ENCODE results near the gene TOR1AIP2.

The TOR1AIP2 gene

DNA sequence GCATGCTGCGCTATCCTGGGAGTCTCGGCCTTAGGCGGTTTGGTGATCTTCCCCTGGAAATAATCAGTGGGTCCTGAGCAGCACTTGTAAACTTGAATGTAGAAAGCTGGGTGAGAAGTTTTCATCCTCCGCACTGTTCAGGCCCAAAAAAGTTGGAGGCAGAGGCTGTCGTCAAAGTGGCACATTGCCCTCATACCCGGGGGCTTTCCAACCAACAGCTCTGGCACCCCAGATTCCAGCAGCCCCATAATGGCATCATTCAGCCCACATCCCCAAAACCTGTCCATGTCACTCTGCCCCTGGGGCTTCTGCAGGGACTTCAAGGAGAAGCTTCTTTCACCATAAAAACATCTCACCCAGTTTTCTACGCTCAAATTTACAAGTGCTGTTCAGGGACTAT is 59.3 kb downstream of the TOR1AIP2 start:
- TF ChIP-seq ZNF565 (CRISPR knock-in tag; conservative IDR thresholded peaks at IDR 0.05; ENCODE audit: low read depth), result no peak
- ATAC-seq, result no peak

DNA sequence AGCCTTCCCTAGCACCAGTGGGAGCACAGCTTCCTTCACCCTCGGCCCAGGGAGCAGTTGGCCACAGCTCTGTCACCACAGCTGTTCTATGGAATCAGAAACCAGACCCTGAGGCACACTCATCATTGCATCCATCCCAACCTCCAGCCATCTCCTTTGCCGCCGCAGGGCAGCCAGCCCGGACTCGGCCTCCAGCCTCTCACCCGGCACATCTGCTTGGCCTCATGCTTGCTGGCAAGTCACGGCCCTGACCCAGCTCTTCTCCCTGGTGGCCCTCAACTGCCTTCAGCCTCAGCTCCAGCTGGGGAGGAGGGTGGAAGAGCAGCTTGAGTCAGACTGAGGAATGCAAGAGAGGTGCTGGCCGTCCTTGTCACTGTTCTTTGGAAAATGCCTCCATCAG is 59.8 kb downstream of the TOR1AIP2 start:
- TF ChIP-seq ESRRG (CRISPR knock-in tag; IDR thresholded peaks at IDR 0.05) (no peak), PPARA (CRISPR knock-in tag; IDR thresholded peaks at IDR 0.05; ENCODE audit: borderline replicate concordance) (no peak), ARNTL (CRISPR knock-in tag; IDR thresholded peaks at IDR 0.05; ENCODE audit: borderline replicate concordance, low read depth) (no peak), RARB (CRISPR knock-in tag; IDR thresholded peaks at IDR 0.05) (no peak), BACH2 (CRISPR knock-in tag; IDR thresholded peaks at IDR 0.05; ENCODE audit: borderline replicate concordance) (no peak), ZFP3 (CRISPR knock-in tag; IDR thresholded peaks at IDR 0.05) (no peak), ISL1 (CRISPR knock-in tag; IDR thresholded peaks at IDR 0.05) (no peak), ZNF565 (CRISPR knock-in tag; conservative IDR thresholded peaks at IDR 0.05; ENCODE audit: low read depth) (no peak)
- TF ChIP-seq, protein P1, sequence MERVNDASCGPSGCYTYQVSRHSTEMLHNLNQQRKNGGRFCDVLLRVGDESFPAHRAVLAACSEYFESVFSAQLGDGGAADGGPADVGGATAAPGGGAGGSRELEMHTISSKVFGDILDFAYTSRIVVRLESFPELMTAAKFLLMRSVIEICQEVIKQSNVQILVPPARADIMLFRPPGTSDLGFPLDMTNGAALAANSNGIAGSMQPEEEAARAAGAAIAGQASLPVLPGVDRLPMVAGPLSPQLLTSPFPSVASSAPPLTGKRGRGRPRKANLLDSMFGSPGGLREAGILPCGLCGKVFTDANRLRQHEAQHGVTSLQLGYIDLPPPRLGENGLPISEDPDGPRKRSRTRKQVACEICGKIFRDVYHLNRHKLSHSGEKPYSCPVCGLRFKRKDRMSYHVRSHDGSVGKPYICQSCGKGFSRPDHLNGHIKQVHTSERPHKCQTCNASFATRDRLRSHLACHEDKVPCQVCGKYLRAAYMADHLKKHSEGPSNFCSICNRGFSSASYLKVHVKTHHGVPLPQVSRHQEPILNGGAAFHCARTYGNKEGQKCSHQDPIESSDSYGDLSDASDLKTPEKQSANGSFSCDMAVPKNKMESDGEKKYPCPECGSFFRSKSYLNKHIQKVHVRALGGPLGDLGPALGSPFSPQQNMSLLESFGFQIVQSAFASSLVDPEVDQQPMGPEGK (CRISPR knock-in tag; IDR thresholded peaks at IDR 0.05; ENCODE audit: borderline replicate concordance), result no peak
- TF ChIP-seq, protein P2, sequence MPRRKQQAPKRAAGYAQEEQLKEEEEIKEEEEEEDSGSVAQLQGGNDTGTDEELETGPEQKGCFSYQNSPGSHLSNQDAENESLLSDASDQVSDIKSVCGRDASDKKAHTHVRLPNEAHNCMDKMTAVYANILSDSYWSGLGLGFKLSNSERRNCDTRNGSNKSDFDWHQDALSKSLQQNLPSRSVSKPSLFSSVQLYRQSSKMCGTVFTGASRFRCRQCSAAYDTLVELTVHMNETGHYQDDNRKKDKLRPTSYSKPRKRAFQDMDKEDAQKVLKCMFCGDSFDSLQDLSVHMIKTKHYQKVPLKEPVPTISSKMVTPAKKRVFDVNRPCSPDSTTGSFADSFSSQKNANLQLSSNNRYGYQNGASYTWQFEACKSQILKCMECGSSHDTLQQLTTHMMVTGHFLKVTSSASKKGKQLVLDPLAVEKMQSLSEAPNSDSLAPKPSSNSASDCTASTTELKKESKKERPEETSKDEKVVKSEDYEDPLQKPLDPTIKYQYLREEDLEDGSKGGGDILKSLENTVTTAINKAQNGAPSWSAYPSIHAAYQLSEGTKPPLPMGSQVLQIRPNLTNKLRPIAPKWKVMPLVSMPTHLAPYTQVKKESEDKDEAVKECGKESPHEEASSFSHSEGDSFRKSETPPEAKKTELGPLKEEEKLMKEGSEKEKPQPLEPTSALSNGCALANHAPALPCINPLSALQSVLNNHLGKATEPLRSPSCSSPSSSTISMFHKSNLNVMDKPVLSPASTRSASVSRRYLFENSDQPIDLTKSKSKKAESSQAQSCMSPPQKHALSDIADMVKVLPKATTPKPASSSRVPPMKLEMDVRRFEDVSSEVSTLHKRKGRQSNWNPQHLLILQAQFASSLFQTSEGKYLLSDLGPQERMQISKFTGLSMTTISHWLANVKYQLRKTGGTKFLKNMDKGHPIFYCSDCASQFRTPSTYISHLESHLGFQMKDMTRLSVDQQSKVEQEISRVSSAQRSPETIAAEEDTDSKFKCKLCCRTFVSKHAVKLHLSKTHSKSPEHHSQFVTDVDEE (CRISPR knock-in tag; IDR thresholded peaks at IDR 0.05), result no peak
- TF ChIP-seq, protein P3, sequence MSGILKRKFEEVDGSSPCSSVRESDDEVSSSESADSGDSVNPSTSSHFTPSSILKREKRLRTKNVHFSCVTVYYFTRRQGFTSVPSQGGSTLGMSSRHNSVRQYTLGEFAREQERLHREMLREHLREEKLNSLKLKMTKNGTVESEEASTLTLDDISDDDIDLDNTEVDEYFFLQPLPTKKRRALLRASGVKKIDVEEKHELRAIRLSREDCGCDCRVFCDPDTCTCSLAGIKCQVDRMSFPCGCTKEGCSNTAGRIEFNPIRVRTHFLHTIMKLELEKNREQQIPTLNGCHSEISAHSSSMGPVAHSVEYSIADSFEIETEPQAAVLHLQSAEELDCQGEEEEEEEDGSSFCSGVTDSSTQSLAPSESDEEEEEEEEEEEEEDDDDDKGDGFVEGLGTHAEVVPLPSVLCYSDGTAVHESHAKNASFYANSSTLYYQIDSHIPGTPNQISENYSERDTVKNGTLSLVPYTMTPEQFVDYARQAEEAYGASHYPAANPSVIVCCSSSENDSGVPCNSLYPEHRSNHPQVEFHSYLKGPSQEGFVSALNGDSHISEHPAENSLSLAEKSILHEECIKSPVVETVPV (CRISPR knock-in tag; IDR thresholded peaks at IDR 0.05), result no peak
- TF ChIP-seq, protein P4, sequence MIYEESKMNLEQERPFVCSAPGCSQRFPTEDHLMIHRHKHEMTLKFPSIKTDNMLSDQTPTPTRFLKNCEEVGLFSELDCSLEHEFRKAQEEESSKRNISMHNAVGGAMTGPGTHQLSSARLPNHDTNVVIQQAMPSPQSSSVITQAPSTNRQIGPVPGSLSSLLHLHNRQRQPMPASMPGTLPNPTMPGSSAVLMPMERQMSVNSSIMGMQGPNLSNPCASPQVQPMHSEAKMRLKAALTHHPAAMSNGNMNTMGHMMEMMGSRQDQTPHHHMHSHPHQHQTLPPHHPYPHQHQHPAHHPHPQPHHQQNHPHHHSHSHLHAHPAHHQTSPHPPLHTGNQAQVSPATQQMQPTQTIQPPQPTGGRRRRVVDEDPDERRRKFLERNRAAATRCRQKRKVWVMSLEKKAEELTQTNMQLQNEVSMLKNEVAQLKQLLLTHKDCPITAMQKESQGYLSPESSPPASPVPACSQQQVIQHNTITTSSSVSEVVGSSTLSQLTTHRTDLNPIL (CRISPR knock-in tag; IDR thresholded peaks at IDR 0.05; ENCODE audit: low read depth), result no peak
- ATAC-seq, result no peak

DNA sequence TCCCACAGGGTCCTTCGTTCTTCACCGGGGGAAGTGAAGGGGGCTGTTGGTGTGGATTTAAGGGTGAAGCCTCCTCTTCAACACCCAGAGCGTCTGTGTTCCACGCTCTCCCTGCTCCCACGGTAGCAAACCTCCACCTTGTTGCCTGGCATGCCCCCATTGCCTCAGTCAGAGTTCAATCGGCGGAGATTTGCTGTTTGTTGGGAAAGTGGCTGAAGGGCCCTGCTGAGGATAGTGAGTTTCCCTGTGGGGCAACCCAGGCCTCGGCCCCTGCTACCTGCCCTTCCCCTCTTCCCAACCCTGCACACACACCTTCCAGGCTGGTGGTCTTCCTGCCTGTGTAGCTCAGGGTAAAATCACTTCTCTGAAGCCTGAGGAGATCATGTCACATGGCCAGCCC is 60.5 kb downstream of the TOR1AIP2 start:
- TF ChIP-seq PPARA (CRISPR knock-in tag; IDR thresholded peaks at IDR 0.05; ENCODE audit: borderline replicate concordance) (no peak), ISL1 (CRISPR knock-in tag; IDR thresholded peaks at IDR 0.05) (no peak), GLIS3 (CRISPR knock-in tag; IDR thresholded peaks at IDR 0.05) (no peak), ZNF565 (CRISPR knock-in tag; conservative IDR thresholded peaks at IDR 0.05; ENCODE audit: low read depth) (no peak), SNAI2 (CRISPR knock-in tag; IDR thresholded peaks at IDR 0.05) (no peak), ZFP30 (CRISPR knock-in tag; IDR thresholded peaks at IDR 0.05) (no peak), BACH2 (CRISPR knock-in tag; IDR thresholded peaks at IDR 0.05; ENCODE audit: borderline replicate concordance) (no peak), CSDC2 (CRISPR knock-in tag; IDR thresholded peaks at IDR 0.05) (no peak), ZFP3 (CRISPR knock-in tag; IDR thresholded peaks at IDR 0.05) (no peak), ZNF70 (CRISPR knock-in tag; IDR thresholded peaks at IDR 0.05) (no peak), OSR1 (CRISPR knock-in tag; IDR thresholded peaks at IDR 0.05) (no peak), TCF4 (CRISPR knock-in tag; IDR thresholded peaks at IDR 0.05; ENCODE audit: borderline replicate concordance) (no peak)
- TF ChIP-seq, protein P4 (CRISPR knock-in tag; IDR thresholded peaks at IDR 0.05; ENCODE audit: low read depth), result no peak
- TF ChIP-seq, protein P3 (CRISPR knock-in tag; IDR thresholded peaks at IDR 0.05), result no peak
- TF ChIP-seq, protein P1 (CRISPR knock-in tag; IDR thresholded peaks at IDR 0.05; ENCODE audit: borderline replicate concordance), result no peak
- TF ChIP-seq, protein P2 (CRISPR knock-in tag; IDR thresholded peaks at IDR 0.05), result no peak
- ATAC-seq, result no peak

Data from SK-N-SH treated with all-trans-retinoic acid at 6 μM for 48 hours (cell line).